GM12872 (cell line): ENCODE data around the gene CLGN.

Source experiments
- CTCF ChIP-seq: IDR thresholded peaks from 3 replicates; pipeline ENCODE4 v1.5.1; 2011; ENCODE audit warnings: low read depth, mild to moderate bottlenecking, low read length, moderate library complexity; ENCODE audit not compliant: insufficient read depth

The CLGN gene

GRCh38 chr4:140344621-140345020, 82.8 kb downstream of the CLGN start:
- TF ChIP-seq CTCF, result no peak

GRCh38 chr4:140344101-140344500, 83.3 kb downstream of the CLGN start:
- TF ChIP-seq CTCF, result no peak

GRCh38 chr4:140343303-140343702, 84.1 kb downstream of the CLGN start:
- no peak for TF ChIP-seq CTCF

- TF ChIP-seq CTCF, result no peak
Observed at GRCh38 chr4:140342620-140343019, 84.8 kb downstream of the CLGN start.
